Activated CD4-positive, alpha-beta T cell treated with anti-CD3 and anti-CD28 coated beads, Interleukin-2, amount 10 ng/mL, durations not matched to agents 24 days and 14 days (primary cell): ENCODE data around the gene SPSB1. TPM values are rescaled to one million over a fixed set of nuclear protein-coding genes. Genes with fewer than 3 reads are reported as not detected.
"Not testable (repeated sequence)": the region's sequence is repeated elsewhere in the genome, so short reads cannot be mapped to it uniquely, and the experiment has no call there.

Source experiments
- DNase-seq: peaks from one replicate; pipeline ENCODE4 v3.0.0; 2022
- H3K27ac Mint-ChIP-seq: one replicate; pipeline ENCODE4 v1.8.0; 2022; ENCODE audit warnings: mild to moderate bottlenecking, mixed read lengths
- H3K27me3 Mint-ChIP-seq: one replicate; pipeline ENCODE4 v1.8.0; 2022; ENCODE audit warnings: mixed read lengths
- H3K36me3 Mint-ChIP-seq: one replicate; pipeline ENCODE4 v1.8.0; 2022; ENCODE audit warnings: low read depth, mild to moderate bottlenecking, mixed read lengths
- H3K4me1 Mint-ChIP-seq: one replicate; pipeline ENCODE4 v1.8.0; 2021; ENCODE audit warnings: mixed read lengths
- H3K4me3 Mint-ChIP-seq: one replicate; pipeline ENCODE4 v1.8.0; 2022; ENCODE audit warnings: mild to moderate bottlenecking, moderate library complexity, mixed read lengths
- H3K9me3 Mint-ChIP-seq: one replicate; pipeline ENCODE4 v1.8.0; 2021; ENCODE audit warnings: mixed read lengths
- intact Hi-C: fragments of 100-400 bp; cut with micrococcal nuclease; formaldehyde crosslinking; loops from one replicate; pipeline ENCODE4 v1.15.1; 2023
- total RNA-seq: library from RNA; stranded (reverse); gene quantifications from 2 replicates; pipeline ENCODE4 v1.2.3, GENCODE V29; 2022

Gene SPSB1
- total RNA-seq, 1 donor from 2014 or later, result 6.2 TPM

- DNase-seq, result no peak
- H3K4me3 Mint-ChIP-seq, result no peak overlapping the region
- no peaks in the 10 kb centered on the region for H3K4me1 Mint-ChIP-seq
- no peak overlapping the region for H3K27ac Mint-ChIP-seq
- peaks cover 13% of the 10 kb centered on the region for H3K27me3 Mint-ChIP-seq
- no peaks in the 10 kb centered on the region for H3K36me3 Mint-ChIP-seq
- intact Hi-C loops, result no loop called here
- no peaks in the 10 kb centered on the region for H3K9me3 Mint-ChIP-seq
Measured at GRCh38 chr1:9382643-9383491, 90.2 kb downstream of the SPSB1 start.

- no peak for DNase-seq
- H3K27me3 Mint-ChIP-seq, result peaks cover 15% of the 10 kb centered on the region
- intact Hi-C loops, result no loop called here
- H3K27ac Mint-ChIP-seq, result no peak overlapping the region
- peaks cover 2% of the 10 kb centered on the region for H3K4me1 Mint-ChIP-seq
- no peak overlapping the region for H3K4me3 Mint-ChIP-seq
- H3K36me3 Mint-ChIP-seq, result no peaks in the 10 kb centered on the region
- no peaks in the 10 kb centered on the region for H3K9me3 Mint-ChIP-seq
Measured at GRCh38 chr1:9384128-9384527, 91.4 kb downstream of the SPSB1 start.

- H3K27ac Mint-ChIP-seq, result no peak overlapping the region
- intact Hi-C loops, result no loop called here
- peaks cover 17% of the 10 kb centered on the region for H3K27me3 Mint-ChIP-seq
- H3K36me3 Mint-ChIP-seq, result no peaks in the 10 kb centered on the region
- H3K4me1 Mint-ChIP-seq, result peaks cover 5% of the 10 kb centered on the region
- H3K4me3 Mint-ChIP-seq, result no peak overlapping the region
- H3K9me3 Mint-ChIP-seq, result no peaks in the 10 kb centered on the region
- no peak for DNase-seq
Measured at GRCh38 chr1:9384751-9385245, 92.1 kb downstream of the SPSB1 start.

- H3K36me3 Mint-ChIP-seq, H3K27ac Mint-ChIP-seq, H3K9me3 Mint-ChIP-seq, H3K4me3 Mint-ChIP-seq, H3K4me1 Mint-ChIP-seq, intact Hi-C loops, DNase-seq: not testable (repeated sequence)
- H3K27me3 Mint-ChIP-seq, result peaks cover 17% of the 10 kb centered on the region
Measured at GRCh38 chr1:9385392-9385791, 92.7 kb downstream of the SPSB1 start.

GRCh38 chr1:9385801-9386573, 93.3 kb downstream of the SPSB1 start:
- intact Hi-C loops, result no loop called here
- Mint-ChIP-seq H3K27me3 (peaks cover 19% of the 10 kb centered on the region), H3K36me3 (no peaks in the 10 kb centered on the region), H3K4me3 (no peak overlapping the region), H3K27ac (no peak overlapping the region), H3K4me1 (peaks cover 9% of the 10 kb centered on the region), H3K9me3 (no peaks in the 10 kb centered on the region)
- no peak for DNase-seq

- Mint-ChIP-seq H3K4me1 (peaks cover 11% of the 10 kb centered on the region), H3K36me3 (no peaks in the 10 kb centered on the region), H3K27ac (no peak overlapping the region), H3K4me3 (no peak overlapping the region), H3K27me3 (peaks cover 23% of the 10 kb centered on the region), H3K9me3 (no peaks in the 10 kb centered on the region)
- no peak for DNase-seq
- intact Hi-C loops, result no loop called here
Measured at GRCh38 chr1:9388335-9389180, 95.9 kb downstream of the SPSB1 start.

- Mint-ChIP-seq H3K27me3 (peaks cover 22% of the 10 kb centered on the region), H3K4me1 (peaks cover 11% of the 10 kb centered on the region), H3K36me3 (no peaks in the 10 kb centered on the region), H3K27ac (no peak overlapping the region), H3K4me3 (no peak overlapping the region), H3K9me3 (no peaks in the 10 kb centered on the region)
- intact Hi-C loops, result no loop called here
- no peak for DNase-seq
Measured at GRCh38 chr1:9389968-9390367, 97.3 kb downstream of the SPSB1 start.

GRCh38 chr1:9391620-9392019, 98.9 kb downstream of the SPSB1 start:
- H3K4me1 Mint-ChIP-seq, result peaks cover 11% of the 10 kb centered on the region
- DNase-seq, result no peak
- peaks cover 24% of the 10 kb centered on the region for H3K27me3 Mint-ChIP-seq
- H3K27ac Mint-ChIP-seq, result no peak overlapping the region
- no peak overlapping the region for H3K4me3 Mint-ChIP-seq
- H3K36me3 Mint-ChIP-seq, result no peaks in the 10 kb centered on the region
- intact Hi-C loops, result no loop called here
- H3K9me3 Mint-ChIP-seq, result no peaks in the 10 kb centered on the region

GRCh38 chr1:9394010-9394409, 101.3 kb downstream of the SPSB1 start:
- H3K27me3 Mint-ChIP-seq, result peaks cover 23% of the 10 kb centered on the region
- H3K9me3 Mint-ChIP-seq, result no peaks in the 10 kb centered on the region
- H3K27ac Mint-ChIP-seq, result no peak overlapping the region
- no peak for DNase-seq
- H3K4me3 Mint-ChIP-seq, result no peak overlapping the region
- H3K36me3 Mint-ChIP-seq, result no peaks in the 10 kb centered on the region
- intact Hi-C loops, result no loop called here
- H3K4me1 Mint-ChIP-seq, result peaks cover 9% of the 10 kb centered on the region

GRCh38 chr1:9395018-9395417, 102.3 kb downstream of the SPSB1 start:
- DNase-seq, result no peak
- Mint-ChIP-seq H3K9me3 (no peaks in the 10 kb centered on the region), H3K36me3 (no peaks in the 10 kb centered on the region), H3K4me1 (peaks cover 4% of the 10 kb centered on the region), H3K27me3 (peaks cover 18% of the 10 kb centered on the region), H3K27ac (no peak overlapping the region), H3K4me3 (no peak overlapping the region)
- intact Hi-C loops, result no loop called here

- no peak overlapping the region for H3K4me3 Mint-ChIP-seq
- H3K27ac Mint-ChIP-seq, result no peak overlapping the region
- DNase-seq, result no peak
- no peaks in the 10 kb centered on the region for H3K36me3 Mint-ChIP-seq
- no peaks in the 10 kb centered on the region for H3K9me3 Mint-ChIP-seq
- H3K4me1 Mint-ChIP-seq, result peaks cover 6% of the 10 kb centered on the region
- intact Hi-C loops, result no loop called here
- peaks cover 10% of the 10 kb centered on the region for H3K27me3 Mint-ChIP-seq
Measured at GRCh38 chr1:9397047-9397446, 104.4 kb downstream of the SPSB1 start.

GRCh38 chr1:9397997-9398526, 105.4 kb downstream of the SPSB1 start:
- no peak overlapping the region for H3K4me3 Mint-ChIP-seq
- intact Hi-C loops, result no loop called here
- peaks cover 12% of the 10 kb centered on the region for H3K27me3 Mint-ChIP-seq
- H3K4me1 Mint-ChIP-seq, result peaks cover 6% of the 10 kb centered on the region
- no peak overlapping the region for H3K27ac Mint-ChIP-seq
- H3K36me3 Mint-ChIP-seq, result no peaks in the 10 kb centered on the region
- H3K9me3 Mint-ChIP-seq, result no peaks in the 10 kb centered on the region
- no peak for DNase-seq
